ENCODE results near the gene PCDHGB7.
"Not testable (repeated sequence)": the region's sequence is repeated elsewhere in the genome, so short reads cannot be mapped to it uniquely, and the experiment has no call there.

PCDHGB7 gene

DNA sequence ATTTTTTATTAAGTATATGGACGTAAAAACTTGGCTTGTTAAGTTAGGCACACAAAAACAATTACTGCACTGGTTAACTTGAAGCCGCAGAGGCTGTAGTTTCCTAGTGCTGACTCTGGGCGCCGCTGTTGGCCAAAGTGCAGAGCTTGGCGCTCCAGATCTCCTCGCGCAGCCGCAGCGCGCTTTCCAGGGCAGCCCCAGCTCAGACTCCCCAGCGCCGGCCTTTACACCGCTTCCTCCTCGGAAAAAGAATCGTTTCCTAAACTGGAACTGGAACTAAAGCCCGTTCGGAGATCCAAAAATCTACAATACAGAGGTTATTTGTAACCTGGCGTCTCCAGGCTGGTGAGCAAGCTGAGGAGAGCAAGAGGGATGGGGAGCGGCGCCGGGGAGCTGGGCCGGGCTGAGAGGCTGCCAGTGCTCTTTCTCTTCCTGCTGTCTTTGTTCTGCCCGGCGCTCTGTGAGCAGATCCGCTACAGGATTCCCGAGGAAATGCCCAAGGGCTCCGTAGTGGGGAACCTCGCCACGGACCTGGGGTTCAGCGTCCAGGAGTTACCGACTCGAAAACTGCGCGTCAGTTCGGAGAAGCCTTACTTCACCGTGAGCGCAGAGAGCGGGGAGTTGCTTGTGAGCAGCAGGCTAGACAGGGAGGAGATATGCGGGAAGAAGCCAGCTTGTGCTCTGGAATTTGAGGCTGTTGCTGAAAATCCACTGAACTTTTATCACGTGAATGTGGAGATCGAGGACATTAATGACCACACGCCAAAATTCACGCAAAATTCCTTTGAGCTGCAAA is 19.5 kb upstream of the PCDHGB7 start, which contains the start of gene PCDHGB5:
TSS of gene PCDHGB5 (plus strand) at position 192 of the 796 bp plus-strand sequence. CDS start at position 373, 181 bp downstream.
- DNase-seq (ENCODE audit: low read depth), result not testable (repeated sequence)

DNA sequence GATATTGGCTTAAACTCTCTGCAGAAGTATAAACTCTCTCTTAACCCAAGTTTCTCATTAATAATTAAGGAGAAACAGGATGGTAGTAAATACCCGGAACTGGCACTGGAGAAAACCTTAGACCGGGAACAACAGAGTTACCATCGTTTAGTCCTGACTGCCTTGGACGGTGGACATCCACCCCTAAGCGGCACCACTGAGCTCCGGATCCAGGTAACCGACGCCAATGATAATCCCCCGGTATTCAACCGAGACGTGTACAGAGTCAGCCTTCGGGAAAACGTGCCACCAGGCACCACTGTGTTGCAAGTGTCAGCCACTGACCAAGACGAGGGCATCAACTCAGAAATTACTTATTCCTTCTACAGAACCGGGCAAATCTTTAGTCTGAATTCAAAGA is 18.9 kb upstream of the PCDHGB7 start:
- no peak for DNase-seq (ENCODE audit: low read depth)

DNA sequence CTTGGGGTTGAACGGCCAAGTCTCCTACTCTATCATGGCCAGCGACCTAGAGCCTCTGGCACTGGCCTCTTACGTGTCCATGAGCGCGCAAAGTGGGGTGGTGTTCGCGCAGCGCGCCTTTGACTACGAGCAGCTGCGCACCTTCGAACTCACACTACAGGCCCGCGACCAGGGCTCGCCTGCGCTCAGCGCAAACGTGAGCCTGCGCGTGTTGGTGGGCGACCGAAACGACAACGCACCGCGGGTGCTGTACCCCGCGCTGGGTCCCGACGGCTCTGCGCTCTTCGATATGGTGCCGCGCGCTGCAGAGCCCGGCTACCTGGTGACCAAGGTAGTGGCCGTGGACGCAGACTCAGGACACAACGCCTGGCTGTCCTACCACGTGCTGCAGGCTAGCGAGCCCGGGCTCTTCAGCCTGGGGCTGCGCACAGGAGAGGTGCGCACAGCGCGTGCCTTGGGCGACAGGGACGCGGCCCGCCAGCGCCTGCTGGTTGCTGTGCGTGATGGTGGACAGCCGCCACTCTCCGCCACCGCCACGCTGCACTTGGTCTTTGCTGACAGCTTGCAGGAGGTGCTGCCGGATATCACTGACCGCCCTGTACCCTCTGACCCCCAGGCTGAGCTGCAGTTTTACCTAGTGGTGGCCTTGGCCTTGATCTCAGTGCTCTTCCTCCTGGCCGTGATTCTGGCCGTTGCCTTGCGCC is 17.8 kb upstream of the PCDHGB7 start:
- no peak for DNase-seq (ENCODE audit: low read depth)

DNA sequence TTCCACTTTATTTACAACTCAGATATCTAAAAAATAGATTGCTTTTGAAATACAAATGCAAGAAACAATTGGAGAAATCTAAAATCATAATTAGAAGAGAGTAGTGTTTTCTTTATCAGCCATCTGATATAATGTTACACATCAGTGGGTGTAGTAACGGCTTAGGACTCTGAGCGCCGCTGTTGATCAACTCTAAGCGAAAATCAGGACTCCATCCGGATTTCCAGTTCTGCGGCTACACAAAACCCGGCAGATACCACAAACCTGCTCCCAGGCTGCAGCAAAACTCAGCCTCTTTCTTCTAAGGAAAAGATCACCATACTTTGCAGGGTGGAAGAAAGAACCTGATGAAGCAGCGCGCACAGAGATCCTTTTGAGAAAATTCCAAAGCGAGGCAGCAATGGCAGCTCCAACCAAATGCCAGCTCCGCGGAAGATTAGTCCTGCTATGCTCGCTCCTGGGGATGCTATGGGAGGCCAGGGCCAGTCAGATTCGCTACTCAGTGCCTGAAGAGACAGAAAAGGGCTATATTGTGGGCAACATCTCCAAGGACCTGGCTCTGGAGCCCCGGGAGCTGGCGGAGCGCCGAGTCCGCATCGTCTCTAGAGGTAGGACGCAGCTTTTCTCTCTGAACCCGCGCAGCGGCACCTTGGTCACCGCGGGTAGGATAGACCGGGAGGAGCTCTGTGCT is 14.8 kb upstream of the PCDHGB7 start, which contains the start of gene PCDHGA9:
TSS of gene PCDHGA9 (plus strand) at position 226 of the 691 bp plus-strand sequence. CDS start at position 401, 175 bp downstream.
- no peak for DNase-seq (ENCODE audit: low read depth)

DNA sequence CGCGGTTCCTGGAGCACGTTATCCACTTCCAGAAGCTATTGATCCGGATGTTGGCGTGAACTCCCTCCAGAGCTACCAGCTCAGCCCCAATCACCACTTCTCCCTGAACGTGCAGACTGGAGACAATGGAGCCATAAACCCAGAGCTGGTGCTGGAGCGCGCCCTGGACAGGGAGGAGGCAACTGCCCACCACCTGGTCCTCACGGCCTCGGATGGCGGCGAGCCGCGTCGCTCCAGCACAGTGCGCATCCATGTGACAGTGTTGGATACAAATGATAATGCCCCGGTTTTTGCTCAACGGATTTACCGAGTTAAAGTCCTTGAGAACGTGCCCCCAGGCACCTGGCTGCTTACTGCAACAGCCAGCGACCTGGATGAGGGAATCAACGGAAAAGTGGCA is 14.1 kb upstream of the PCDHGB7 start:
- no peak for DNase-seq (ENCODE audit: low read depth)

DNA sequence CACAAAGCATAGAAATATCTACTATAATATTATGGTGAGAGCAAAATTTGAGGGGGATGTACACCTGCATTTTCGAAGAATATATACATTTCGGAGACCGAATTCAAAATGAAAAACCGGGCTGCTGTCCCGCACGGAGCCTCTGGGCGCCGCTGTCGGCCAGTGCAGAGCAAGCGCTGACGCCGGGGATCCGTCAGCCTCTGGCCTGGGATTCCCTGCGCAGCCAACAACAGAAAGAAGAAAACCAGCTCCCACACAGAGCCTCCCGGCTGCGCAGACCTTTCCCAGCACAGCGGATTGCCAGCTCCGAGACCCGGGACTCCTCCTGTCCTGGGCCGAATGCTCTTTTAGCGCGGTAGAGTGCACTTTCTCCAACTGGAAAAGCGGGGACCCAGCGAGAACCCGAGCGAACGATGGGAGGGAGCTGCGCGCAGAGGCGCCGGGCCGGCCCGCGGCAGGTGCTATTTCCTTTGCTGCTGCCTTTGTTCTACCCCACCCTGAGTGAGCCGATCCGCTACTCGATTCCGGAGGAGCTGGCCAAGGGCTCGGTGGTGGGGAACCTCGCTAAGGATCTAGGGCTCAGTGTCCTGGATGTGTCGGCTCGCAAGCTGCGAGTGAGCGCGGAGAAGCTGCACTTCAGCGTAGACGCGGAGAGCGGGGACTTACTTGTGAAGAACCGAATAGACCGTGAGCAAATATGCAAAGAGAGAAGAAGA is 9.5 kb upstream of the PCDHGB7 start, which contains the start of gene PCDHGB6:
TSS of gene PCDHGB6 (plus strand) at position 232 of the 716 bp plus-strand sequence. CDS start at position 414, 182 bp downstream.
- DNase-seq (ENCODE audit: low read depth), result not testable (repeated sequence)

DNA sequence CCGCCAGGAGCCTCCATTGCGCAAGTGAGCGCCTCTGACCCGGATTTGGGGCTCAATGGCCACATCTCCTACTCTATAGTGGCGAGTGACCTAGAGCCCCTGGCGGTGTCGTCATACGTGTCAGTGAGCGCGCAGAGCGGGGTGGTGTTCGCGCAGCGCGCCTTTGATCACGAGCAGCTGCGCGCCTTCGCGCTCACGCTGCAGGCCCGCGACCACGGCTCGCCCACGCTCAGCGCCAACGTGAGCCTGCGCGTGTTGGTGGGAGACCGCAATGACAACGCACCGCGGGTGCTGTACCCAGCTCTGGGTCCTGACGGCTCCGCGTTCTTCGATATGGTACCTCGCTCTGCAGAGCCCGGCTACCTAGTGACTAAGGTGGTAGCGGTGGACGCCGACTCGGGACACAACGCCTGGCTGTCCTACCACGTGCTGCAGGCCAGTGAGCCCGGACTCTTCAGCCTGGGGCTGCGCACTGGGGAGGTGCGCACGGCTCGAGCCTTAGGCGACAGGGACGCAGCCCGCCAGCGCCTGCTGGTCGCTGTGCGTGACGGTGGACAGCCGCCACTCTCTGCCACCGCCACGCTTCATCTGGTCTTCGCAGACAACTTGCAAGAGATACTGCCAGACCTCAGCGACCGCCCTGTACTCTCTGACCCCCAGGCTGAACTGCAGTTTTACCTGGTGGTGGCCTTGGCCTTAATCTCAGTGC is 7.7 kb upstream of the PCDHGB7 start:
- DNase-seq (ENCODE audit: low read depth), result no peak

DNA sequence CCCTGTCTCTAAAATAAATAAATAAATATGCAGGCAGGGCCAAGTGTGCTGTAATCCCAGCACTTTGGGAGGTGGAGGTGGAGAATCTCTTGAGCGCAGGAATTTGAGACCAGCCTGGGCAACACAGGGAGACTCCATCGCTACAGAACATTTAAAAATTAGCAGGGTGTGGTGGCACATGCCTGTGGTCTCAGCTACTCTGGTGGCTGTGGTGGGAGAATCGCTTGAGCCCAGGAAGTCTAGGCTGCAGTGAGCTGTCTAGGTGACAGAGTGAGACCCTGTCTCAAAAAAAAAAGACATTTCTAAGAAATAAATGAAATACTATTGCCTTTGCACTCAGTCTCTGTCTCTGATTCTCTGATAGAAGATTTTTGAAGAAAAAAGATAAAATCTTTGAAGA is 5.9 kb upstream of the PCDHGB7 start:
- no peak for DNase-seq (ENCODE audit: low read depth)

DNA sequence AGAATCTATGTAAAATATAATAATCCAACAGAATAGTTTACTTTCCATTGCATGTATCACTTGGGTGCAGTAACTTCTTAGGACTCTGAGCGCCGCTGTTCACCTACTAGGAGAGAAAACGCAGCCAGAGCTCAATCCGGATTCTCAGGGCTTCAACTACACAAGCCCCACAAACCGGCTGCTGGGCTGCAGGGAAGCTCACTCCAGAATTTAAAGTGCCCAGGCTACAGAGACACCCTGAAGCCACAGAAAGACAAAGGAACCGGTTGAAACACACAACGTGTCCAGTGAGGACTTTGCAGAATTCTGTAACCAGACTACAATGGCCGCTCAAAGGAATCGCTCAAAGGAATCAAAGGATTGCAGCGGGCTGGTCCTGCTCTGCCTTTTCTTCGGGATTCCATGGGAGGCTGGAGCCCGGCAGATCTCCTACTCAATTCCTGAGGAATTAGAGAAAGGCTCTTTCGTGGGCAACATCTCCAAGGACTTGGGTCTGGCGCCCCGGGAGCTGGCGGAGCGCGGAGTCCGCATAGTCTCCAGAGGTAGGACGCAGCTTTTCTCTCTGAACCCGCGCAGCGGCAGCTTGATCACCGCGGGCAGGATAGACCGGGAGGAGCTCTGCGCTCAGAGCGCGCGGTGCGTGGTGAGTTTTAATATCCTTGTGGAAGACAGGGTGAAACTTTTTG is 4.5 kb upstream of the PCDHGB7 start, which contains the start of gene PCDHGA10:
TSS of gene PCDHGA10 (plus strand) at position 134 of the 686 bp plus-strand sequence. CDS start at position 323, 189 bp downstream.
- DNase-seq (ENCODE audit: low read depth), result no peak

DNA sequence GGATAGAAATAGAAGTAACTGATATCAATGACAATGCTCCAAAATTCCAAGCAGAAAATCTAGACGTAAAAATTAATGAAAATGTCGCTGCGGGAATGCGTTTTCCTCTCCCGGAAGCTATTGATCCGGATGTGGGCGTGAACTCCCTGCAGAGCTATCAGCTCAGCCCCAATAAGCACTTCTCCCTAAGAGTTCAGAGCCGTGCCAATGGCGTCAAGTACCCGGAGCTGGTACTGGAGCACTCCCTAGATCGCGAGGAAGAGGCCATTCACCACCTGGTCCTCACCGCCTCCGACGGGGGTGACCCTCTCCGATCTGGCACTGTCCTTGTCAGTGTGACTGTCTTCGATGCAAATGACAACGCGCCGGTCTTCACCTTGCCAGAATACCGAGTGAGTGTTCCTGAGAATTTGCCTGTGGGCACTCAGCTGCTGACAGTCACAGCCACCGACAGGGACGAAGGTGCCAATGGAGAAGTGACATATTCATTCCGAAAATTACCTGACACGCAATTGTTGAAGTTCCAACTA is 3.9 kb upstream of the PCDHGB7 start:
- no peak for DNase-seq (ENCODE audit: low read depth)

DNA sequence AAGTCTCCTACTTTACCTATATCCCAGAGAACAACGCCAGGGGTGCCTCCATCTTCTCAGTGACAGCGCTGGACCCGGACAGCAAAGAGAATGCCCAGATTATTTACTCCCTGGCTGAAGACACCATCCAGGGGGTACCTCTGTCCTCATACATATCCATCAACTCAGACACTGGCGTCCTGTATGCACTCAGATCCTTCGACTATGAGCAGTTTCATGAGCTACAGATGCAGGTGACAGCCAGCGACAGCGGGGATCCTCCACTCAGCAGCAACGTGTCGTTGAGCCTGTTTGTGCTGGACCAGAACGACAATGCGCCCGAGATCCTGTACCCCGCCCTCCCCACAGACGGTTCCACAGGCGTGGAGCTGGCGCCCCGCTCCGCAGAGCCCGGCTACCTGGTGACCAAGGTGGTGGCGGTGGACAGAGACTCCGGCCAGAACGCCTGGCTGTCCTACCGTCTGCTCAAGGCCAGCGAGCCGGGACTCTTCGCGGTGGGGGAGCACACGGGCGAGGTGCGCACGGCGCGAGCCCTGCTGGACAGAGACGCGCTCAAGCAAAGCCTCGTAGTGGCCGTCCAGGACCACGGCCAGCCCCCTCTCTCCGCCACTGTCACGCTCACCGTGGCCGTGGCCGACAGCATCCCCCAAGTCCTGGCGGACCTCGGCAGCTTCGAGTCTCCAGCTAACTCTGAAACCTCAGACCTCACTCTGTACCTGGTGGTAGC is 2.8 kb upstream of the PCDHGB7 start:
- DNase-seq (ENCODE audit: low read depth), result not testable (repeated sequence)

DNA sequence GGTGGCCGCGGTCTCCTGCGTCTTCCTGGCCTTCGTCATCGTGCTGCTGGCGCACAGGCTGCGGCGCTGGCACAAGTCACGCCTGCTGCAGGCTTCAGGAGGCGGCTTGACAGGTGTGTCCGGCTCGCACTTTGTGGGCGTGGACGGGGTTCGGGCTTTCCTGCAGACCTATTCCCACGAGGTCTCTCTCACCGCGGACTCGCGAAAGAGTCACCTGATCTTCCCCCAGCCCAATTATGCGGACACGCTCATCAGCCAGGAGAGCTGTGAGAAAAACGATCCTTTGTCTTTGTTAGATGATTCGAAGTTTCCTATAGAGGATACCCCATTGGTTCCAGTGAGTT is 2.2 kb upstream of the PCDHGB7 start:
- DNase-seq (ENCODE audit: low read depth), result not testable (repeated sequence)

DNA sequence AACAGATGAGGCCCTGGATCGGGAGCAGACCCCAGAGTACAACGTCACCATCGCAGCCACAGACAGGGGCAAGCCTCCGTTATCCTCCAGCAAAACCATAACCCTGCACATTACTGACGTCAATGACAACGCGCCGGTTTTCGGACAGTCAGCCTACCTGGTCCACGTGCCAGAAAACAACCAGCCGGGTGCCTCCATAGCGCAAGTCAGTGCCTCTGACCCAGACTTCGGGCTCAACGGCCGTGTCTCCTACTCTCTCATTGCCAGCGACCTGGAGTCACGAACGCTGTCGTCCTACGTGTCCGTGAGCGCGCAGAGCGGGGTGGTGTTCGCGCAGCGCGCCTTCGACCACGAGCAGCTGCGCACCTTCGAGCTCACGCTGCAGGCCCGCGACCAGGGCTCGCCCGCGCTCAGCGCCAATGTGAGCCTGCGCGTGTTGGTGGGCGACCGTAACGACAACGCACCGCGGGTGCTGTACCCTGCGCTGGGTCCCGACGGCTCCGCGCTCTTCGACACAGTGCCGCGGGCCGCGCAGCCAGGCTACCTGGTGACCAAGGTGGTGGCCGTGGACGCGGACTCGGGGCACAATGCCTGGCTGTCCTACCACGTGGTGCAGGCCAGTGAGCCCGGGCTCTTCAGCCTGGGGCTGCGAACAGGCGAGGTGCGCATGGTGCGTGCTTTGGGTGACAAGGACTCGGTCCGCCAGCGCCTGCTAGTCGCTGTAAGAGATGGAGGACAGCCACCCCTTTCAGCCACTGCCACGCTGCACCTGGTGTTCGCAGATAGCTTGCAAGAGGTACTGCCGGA is 1.8 kb downstream of the PCDHGB7 start:
- DNase-seq (ENCODE audit: low read depth), result no peak

DNA sequence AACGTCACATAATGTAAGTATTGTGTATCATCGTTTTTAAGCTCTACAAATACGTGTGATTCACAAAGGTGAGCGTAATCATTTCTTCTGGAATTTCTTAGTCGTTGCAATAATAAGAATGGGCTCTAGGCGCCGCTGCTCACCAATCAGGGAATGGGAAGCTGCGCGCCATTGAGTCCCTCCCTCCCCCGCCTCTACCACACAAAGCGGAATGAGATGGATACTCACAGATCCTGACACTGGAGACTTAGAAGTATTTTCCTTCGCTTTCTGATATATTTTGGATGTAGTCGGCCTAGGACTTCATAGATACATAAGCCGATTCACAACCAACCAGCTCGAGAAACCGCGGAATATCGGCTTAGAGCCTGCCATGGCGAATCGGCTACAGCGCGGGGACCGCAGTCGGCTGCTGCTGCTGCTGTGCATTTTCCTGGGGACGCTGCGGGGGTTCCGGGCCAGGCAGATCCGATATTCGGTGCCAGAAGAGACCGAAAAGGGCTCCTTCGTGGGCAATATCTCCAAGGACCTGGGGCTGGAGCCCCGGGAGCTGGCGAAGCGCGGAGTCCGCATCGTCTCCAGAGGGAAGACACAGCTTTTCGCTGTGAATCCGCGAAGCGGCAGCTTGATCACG is 3.5 kb downstream of the PCDHGB7 start, which contains the start of gene PCDHGA11:
TSS of gene PCDHGA11 (plus strand) at position 197 of the 634 bp plus-strand sequence. CDS start at position 374, 177 bp downstream.
- no peak for DNase-seq (ENCODE audit: low read depth)

DNA sequence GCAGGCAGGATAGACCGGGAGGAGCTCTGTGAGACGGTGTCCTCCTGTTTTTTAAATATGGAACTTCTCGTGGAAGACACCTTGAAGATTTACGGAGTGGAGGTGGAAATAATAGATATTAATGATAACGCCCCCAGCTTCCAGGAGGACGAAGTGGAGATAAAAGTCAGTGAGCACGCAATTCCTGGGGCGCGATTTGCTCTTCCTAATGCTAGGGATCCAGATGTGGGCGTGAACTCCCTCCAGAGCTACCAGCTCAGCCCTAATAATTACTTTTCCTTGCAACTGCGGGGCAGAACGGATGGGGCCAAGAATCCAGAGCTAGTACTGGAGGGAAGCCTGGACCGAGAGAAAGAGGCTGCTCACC is 4.0 kb downstream of the PCDHGB7 start:
- no peak for DNase-seq (ENCODE audit: low read depth)

DNA sequence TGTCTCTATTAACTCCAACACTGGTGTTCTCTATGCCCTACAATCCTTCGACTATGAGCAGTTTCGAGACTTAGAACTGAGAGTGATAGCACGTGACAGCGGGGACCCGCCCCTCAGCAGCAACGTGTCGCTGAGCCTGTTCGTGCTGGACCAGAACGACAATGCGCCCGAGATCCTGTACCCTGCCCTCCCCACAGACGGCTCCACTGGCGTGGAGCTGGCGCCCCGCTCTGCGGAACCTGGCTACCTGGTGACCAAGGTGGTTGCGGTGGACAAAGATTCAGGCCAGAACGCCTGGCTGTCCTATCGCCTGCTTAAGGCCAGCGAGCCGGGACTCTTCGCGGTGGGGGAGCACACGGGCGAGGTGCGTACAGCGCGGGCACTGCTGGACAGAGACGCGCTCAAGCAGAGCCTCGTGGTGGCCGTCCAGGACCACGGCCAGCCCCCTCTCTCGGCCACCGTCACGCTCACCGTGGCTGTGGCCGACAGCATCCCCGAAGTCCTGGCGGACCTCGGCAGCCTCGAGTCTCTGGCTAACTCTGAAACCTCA is 5.3 kb downstream of the PCDHGB7 start:
- no peak for DNase-seq (ENCODE audit: low read depth)

DNA sequence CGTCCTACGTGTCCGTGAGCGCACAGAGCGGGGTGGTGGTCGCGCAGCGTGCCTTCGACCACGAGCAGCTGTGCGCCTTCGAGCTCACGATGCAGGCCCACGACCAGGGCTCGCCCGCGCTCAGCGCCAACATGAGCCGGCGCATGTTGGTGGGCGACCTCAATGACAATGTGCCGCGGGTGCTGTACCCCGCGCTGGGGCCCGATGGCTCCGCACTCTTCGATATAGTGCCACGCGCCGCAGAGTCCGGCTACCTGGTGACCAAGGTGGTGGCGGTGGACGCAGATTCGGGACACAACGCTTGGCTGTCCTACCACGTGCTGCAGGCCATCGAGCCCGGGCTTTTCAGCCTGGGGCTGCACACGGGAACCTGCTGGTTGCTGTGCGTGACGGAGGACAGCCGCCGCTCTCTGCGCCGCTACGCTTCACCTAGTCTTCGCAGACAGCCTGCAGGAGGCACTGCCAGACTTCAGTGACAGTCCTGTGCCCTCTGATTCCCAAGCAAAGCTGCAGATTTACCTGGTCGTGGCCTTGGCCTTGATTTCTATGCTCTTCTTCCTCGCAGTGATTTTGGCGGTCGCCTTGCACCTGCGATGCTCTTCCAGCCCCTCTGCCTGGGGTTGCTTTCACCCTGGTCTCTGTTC is 10.4 kb downstream of the PCDHGB7 start:
- DNase-seq (ENCODE audit: low read depth), result no peak

All from stimulated activated CD8-positive, alpha-beta memory T cell treated with anti-CD3 and anti-CD28 coated beads, Interleukin-4, amount 100 ng/mL, for 24 hours (primary cell).